Brain microvascular endothelial cell (primary cell): ENCODE measurements around the gene CYP26B1.

Experiments used
- DNase-seq: peaks from one replicate; pipeline ENCODE4 v3.0.0-alpha.2; 2020
- H3K27ac ChIP-seq: fragments of 250-450 bp; sonication (Bioruptor Pico); 2 replicates; pipeline ENCODE4 v1.5.1; 2020; ENCODE audit warnings: mild to moderate bottlenecking, moderate library complexity
- H3K27me3 ChIP-seq: fragments of 250-450 bp; sonication (Bioruptor Pico); replicated peaks from 2 replicates; pipeline ENCODE4 v1.5.1; 2020; ENCODE audit warnings: mild to moderate bottlenecking
- H3K36me3 ChIP-seq: fragments of 250-450 bp; sonication (Bioruptor Pico); replicated peaks from 2 replicates; pipeline ENCODE4 v1.5.1; 2020; ENCODE audit warnings: mild to moderate bottlenecking
- H3K4me3 ChIP-seq: 2 replicates; pipeline ENCODE4 v1.5.1; 2011; ENCODE audit warnings: low read depth, mild to moderate bottlenecking, control low read depth, low read length, moderate library complexity
- in situ Hi-C: cut with HindIII; loops from 2 replicates; pipeline ENCODE4 v1.10.0; 2017; ENCODE audit warnings: low sequenced_read_pairs, low pct_ligation_motif_present
- TF ChIP-seq, protein P1 (sequence below): IDR thresholded peaks from 2 replicates; pipeline ENCODE4 v1.5.1; 2011; ENCODE audit warnings: low read depth, mild to moderate bottlenecking, moderate library complexity, low read length, control low read depth, inconsistent platforms; ENCODE audit errors: missing control alignments

Gene CYP26B1

DNA sequence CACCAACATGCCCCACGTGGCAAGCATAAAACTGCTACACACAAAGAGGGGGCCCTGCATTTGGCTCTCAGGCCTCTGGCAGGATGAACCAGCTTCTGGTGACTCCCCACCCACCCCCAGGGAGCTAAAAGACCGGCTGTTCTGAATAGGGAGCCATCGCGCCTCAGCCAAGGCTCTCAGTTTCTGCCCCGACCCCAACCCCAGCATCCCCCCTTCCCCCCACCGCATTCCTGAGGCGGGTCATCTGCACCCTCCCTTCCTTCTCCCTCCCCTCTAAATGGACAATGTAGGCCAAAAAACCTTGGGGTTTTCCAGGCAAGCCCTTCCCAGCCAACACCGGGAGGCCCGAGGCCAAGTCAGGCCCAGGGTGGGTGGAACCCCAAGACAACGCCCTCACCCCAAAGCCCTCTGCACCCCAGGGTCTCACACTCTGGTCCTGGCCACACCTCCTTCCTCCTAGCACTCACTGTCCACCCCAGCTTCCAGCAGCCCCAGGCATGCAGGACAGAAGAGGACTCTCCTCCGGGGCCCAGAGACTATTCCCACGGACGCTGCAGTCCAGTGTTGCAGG lies 5.7 kb downstream of the CYP26B1 start:
- DNase-seq = no peak
- peaks cover 32% of the 10 kb centered on the region for H3K27me3 ChIP-seq
- TF ChIP-seq, protein P1, sequence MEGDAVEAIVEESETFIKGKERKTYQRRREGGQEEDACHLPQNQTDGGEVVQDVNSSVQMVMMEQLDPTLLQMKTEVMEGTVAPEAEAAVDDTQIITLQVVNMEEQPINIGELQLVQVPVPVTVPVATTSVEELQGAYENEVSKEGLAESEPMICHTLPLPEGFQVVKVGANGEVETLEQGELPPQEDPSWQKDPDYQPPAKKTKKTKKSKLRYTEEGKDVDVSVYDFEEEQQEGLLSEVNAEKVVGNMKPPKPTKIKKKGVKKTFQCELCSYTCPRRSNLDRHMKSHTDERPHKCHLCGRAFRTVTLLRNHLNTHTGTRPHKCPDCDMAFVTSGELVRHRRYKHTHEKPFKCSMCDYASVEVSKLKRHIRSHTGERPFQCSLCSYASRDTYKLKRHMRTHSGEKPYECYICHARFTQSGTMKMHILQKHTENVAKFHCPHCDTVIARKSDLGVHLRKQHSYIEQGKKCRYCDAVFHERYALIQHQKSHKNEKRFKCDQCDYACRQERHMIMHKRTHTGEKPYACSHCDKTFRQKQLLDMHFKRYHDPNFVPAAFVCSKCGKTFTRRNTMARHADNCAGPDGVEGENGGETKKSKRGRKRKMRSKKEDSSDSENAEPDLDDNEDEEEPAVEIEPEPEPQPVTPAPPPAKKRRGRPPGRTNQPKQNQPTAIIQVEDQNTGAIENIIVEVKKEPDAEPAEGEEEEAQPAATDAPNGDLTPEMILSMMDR = no peak
- no peak overlapping the region for H3K27ac ChIP-seq
- no peak overlapping the region for H3K4me3 ChIP-seq
- in situ Hi-C loops = no loop called here
- no peaks in the 10 kb centered on the region for H3K36me3 ChIP-seq

DNA sequence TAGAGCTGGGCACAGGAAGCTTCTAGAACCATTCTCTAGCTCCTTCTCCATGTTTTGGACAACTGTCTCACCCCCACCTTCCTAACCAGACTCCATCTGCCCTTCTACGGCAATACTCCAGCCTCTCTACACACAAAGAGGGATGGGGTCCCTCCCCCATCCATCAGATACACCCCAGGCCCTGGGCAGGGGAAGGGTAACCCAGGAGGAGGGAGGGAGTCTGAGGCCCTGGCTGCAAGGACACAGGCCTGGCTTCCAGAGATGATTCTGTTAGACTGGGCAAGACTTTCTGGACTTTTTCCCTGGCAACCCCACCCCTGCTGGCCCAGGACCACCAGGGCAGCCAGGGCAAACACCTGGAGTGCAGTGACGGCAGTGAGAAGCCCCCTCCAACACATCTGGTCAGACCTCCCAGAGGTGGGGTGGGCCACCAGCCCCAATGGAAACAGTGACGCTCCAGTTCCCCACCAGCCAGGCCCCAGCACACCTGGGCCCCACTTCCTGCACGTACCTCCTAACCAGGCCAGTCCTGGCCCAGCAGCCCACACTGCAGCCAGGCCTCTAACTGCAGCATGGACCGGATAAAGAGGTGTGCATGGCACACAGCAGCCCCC lies 6.5 kb downstream of the CYP26B1 start:
- no peak overlapping the region for H3K4me3 ChIP-seq
- TF ChIP-seq, protein P1 = no peak
- in situ Hi-C loops = no loop called here
- no peaks in the 10 kb centered on the region for H3K36me3 ChIP-seq
- peaks cover 24% of the 10 kb centered on the region for H3K27me3 ChIP-seq
- no peak overlapping the region for H3K27ac ChIP-seq
- no peak for DNase-seq

DNA sequence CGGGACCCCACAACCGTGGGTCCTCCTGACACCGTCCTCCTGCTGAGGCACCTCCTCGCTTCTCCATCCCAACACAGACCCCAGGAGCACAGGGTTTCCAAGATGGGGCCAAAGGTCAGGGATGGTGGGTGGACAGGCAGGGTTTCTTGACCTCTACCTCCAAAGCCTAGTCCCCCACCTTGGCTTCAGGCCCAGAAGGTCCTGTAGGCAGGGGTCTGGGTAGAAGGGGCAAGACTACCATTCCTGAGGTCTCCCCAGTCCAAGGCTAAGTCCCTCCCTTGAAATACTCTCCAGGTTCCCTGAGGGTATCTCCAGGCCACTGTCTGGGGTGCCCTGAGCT lies 7.1 kb downstream of the CYP26B1 start:
- H3K36me3 ChIP-seq = no peaks in the 10 kb centered on the region
- peaks cover 21% of the 10 kb centered on the region for H3K27me3 ChIP-seq
- DNase-seq = no peak
- no peak overlapping the region for H3K4me3 ChIP-seq
- H3K27ac ChIP-seq = no peak overlapping the region
- in situ Hi-C loops = no loop called here
- TF ChIP-seq, protein P1 = no peak

DNA sequence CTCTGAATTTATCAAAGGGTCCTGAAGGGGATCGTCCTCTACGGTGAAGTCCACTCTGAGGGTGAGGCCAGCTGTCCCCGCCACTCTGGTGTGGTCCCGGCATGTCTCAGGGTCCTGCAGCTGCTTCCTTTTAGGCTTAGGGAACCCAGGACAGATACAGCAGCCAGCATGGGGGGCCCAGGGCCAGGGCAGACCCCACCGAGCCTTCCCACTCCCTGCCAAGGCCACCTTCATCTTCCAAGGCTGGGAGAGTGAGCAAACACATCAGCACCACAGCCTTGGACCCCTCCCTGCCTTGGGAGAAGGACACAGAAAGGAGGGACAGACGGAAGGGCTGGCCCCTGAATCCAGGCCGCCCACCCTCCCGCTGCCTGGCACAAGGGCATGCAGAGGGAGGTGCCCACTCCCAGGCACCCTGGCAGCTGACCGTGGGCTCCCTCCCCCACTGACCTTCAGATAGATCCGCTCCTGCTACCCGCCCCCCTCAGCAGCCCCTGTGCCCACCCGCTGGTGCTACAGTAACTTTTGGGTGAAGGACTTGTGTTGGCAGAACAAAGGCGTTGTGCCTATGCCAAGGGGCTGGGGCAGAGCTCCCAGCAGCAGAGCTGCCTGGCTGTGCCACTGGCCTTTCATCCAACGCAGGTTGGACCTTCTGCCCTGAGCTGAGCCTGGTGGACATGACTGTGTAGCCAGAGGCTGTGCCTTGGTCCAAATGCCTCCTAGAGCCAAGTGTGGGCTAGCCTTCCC lies 7.6 kb downstream of the CYP26B1 start:
- no peak for DNase-seq
- no peak overlapping the region for H3K27ac ChIP-seq
- no peaks in the 10 kb centered on the region for H3K36me3 ChIP-seq
- TF ChIP-seq, protein P1 = no peak
- in situ Hi-C loops = no loop called here
- no peak overlapping the region for H3K4me3 ChIP-seq
- peaks cover 16% of the 10 kb centered on the region for H3K27me3 ChIP-seq

DNA sequence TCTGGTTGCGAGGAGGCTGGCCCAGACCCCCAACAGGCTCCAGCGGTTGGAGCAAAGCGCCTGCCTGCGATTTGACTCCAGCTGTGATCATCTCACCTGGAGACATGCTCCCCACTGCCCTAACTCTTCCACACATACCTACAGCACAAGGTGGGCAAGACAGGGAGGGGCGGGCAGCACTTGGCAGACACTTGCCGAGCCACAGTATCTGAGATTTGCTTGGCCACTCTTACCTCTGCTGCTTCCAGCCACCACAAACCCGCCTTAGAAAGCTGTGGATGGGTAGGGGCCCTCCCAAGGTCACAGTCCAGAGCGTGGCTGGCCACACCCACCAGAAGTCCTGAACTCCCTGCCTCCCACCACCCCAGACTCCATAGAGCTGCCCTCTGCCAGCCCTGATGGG lies 8.2 kb downstream of the CYP26B1 start:
- peaks cover 10% of the 10 kb centered on the region for H3K27me3 ChIP-seq
- TF ChIP-seq, protein P1 = no peak
- H3K27ac ChIP-seq = no peak overlapping the region
- H3K4me3 ChIP-seq = no peak overlapping the region
- in situ Hi-C loops = no loop called here
- no peaks in the 10 kb centered on the region for H3K36me3 ChIP-seq
- no peak for DNase-seq

DNA sequence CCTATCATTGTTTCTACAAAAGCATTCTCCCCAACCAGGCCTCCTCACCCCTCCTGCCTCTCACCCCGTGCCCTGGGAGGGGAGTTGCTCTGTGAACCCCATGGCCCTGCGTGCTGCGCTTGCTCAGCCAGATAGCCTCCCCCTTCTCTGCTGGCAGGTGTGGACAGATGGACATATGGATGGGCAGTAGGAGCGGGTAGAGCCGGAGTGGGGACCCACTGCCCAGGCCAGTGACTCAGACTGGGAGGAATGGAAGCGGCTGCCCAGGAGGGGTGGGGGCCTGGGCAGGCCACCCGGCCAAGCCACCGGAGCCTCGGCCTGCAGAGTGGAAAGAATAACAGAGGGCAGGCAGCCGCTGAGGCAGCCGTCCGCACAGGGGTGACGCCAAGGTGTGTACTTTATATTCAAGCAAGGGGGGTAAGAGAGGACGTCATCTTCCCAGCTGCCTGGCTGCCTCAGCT lies 8.7 kb downstream of the CYP26B1 start:
- no peak overlapping the region for H3K27ac ChIP-seq
- no peak for DNase-seq
- H3K27me3 ChIP-seq = peaks cover 7% of the 10 kb centered on the region
- TF ChIP-seq, protein P1 = no peak
- no peak overlapping the region for H3K4me3 ChIP-seq
- in situ Hi-C loops = no loop called here
- no peaks in the 10 kb centered on the region for H3K36me3 ChIP-seq
